Upper lobe of left lung (tissue), 6 donors: ENCODE data around the gene ZNF316. TPM values are rescaled to one million over a fixed set of nuclear protein-coding genes. Genes with fewer than 3 reads are reported as not detected.

Source experiments
- ATAC-seq, 2 donors: fragments of 200-7000 bp; cut with Tn5 transposase; one replicate each; pipeline ENCODE4 v1.9.1; 2022; ENCODE audit warnings: mild to moderate bottlenecking in 2 of 2, moderate library complexity in 2 of 2; ENCODE audit not compliant: low FRiP score in 2 of 2
- DNase-seq, 2 donors: peaks; one replicate each; pipeline ENCODE4 v3.0.0-alpha.2; 2019 to 2020
- H3K27ac ChIP-seq, 4 donors: fragments of 200-600 bp; sonication (generic); one replicate each; pipeline ENCODE4 v1.5.1; 2016 to 2019
- H3K27me3 ChIP-seq, 4 donors: fragments of 200-600 bp; sonication (generic); one replicate each; pipeline ENCODE4 v1.5.1; 2017 to 2019
- H3K36me3 ChIP-seq, 4 donors: fragments of 200-600 bp; sonication (generic); one replicate each; pipeline ENCODE4 v1.5.1; 2016 to 2019
- H3K4me1 ChIP-seq, 4 donors: fragments of 200-600 bp; sonication (generic); one replicate each; pipeline ENCODE4 v1.5.1; 2018 to 2019
- H3K4me3 ChIP-seq, 4 donors: fragments of 200-600 bp; sonication (generic); one replicate each; pipeline ENCODE4 v1.5.1; 2017 to 2019; ENCODE audit warnings: mild to moderate bottlenecking in 2 of 4, moderate library complexity in 1 of 4
- H3K9me3 ChIP-seq, 4 donors: fragments of 200-600 bp; sonication (generic); one replicate each; pipeline ENCODE4 v1.5.1; 2018 to 2019
- EP300 ChIP-seq, 4 donors: sonication (generic); formaldehyde crosslinking; IDR thresholded peaks; one replicate each; pipeline ENCODE4 v1.5.1; 2017; ENCODE audit warnings: antibody characterized with exemption in 4 of 4, control low read depth in 2 of 4
- POLR2A ChIP-seq, 4 donors: fragments of 450-650 bp; IDR thresholded peaks; one replicate each; pipeline ENCODE4 v1.5.1; 2016 to 2017; ENCODE audit warnings: antibody characterized with exemption in 4 of 4, mild to moderate bottlenecking in 2 of 4
- POLR2AphosphoS5 ChIP-seq, 2 donors: sonication (generic); formaldehyde crosslinking; IDR thresholded peaks; one replicate each; pipeline ENCODE4 v1.5.1; 2017; ENCODE audit warnings: antibody characterized with exemption in 2 of 2
- WGBS, 2 donors: methylation state at CpG; one replicate each; pipeline ENCODE4 v1.1.5; 2017 to 2018; 5-methylcytosine and 5-hydroxymethylcytosine counted together
- total RNA-seq, 6 donors: library from RNA; depleted of rRNA in 4 of 6; stranded (reverse); fragments of >200 nt in 4 of 6; gene quantifications; one replicate each; pipeline versions ENCODE4 v1.1.0 to v1.2.1, GENCODE V29; 2016 to 2021
- TF ChIP-seq, protein P1 (sequence below), 6 experiments: fragments of 450-650 bp in 4 of 6; fragments of 200-600 bp in 2 of 6; sonication (generic) in 2 of 6; IDR thresholded peaks; one replicate each; pipeline ENCODE4 v1.5.1; 2016 to 2019; ENCODE audit warnings: antibody characterized with exemption in 6 of 6
- donor health status: DM: no; HTN: no; CAD: no; lungs with moderate emphysema.
- donor health status: DM: no; HTN: yes; CAD: no; lungs with severe emphysema.

Gene ZNF316
- total RNA-seq, 6 donors from 2014 or later, result 31.6 to 132 (median 43.1) TPM

- 97 to 98% methylated on average over 14 to 21 of the region's 21 CpGs for WGBS, 2 donors
- H3K36me3 ChIP-seq, result peaks cover 8 to 86% (median 68%) of the 10 kb centered on the region in 4 donors
These were observed 7.0 kb downstream of the ZNF316 start for GRCh38 chr7:6643915-6644625.

GRCh38 chr7:6644728-6645127, 7.6 kb downstream of the ZNF316 start:
- Histone ChIP-seq H3K27me3 (no peaks in the 10 kb centered on the region), H3K4me3 (no peak overlapping the region), H3K27ac (no peak overlapping the region), H3K4me1 (peaks cover 1 to 13% (median 3%) of the 10 kb centered on the region in 4 donors), H3K36me3 (peaks cover 8 to 91% (median 74%) of the 10 kb centered on the region in 4 donors), H3K9me3 (no peaks in the 10 kb centered on the region)
- DNase-seq (no peak), ATAC-seq (no peak)
- WGBS, 2 donors, result 96% methylated on average over 5 to 10 of the region's 10 CpGs
- TF ChIP-seq POLR2A (IDR thresholded peaks at IDR 0.05), result no peak
- TF ChIP-seq, protein P1, sequence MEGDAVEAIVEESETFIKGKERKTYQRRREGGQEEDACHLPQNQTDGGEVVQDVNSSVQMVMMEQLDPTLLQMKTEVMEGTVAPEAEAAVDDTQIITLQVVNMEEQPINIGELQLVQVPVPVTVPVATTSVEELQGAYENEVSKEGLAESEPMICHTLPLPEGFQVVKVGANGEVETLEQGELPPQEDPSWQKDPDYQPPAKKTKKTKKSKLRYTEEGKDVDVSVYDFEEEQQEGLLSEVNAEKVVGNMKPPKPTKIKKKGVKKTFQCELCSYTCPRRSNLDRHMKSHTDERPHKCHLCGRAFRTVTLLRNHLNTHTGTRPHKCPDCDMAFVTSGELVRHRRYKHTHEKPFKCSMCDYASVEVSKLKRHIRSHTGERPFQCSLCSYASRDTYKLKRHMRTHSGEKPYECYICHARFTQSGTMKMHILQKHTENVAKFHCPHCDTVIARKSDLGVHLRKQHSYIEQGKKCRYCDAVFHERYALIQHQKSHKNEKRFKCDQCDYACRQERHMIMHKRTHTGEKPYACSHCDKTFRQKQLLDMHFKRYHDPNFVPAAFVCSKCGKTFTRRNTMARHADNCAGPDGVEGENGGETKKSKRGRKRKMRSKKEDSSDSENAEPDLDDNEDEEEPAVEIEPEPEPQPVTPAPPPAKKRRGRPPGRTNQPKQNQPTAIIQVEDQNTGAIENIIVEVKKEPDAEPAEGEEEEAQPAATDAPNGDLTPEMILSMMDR (IDR thresholded peaks at IDR 0.05), result no peak
- TF ChIP-seq POLR2AphosphoS5 (IDR thresholded peaks at IDR 0.05), result no peak
- TF ChIP-seq EP300 (IDR thresholded peaks at IDR 0.05), result no peak

More at GRCh38 chr7:6643915-6644625, 7.0 kb downstream of the ZNF316 start:
- H3K4me1 ChIP-seq, result peaks cover 5 to 19% (median 8%) of the 10 kb centered on the region in 4 donors
- no peak overlapping the region for H3K4me3 ChIP-seq
- TF ChIP-seq EP300 (IDR thresholded peaks at IDR 0.05), result no peak
- TF ChIP-seq, protein P1 (IDR thresholded peaks at IDR 0.05), result no peak
- no peak for TF ChIP-seq POLR2A (IDR thresholded peaks at IDR 0.05)
- TF ChIP-seq POLR2AphosphoS5 (IDR thresholded peaks at IDR 0.05), result no peak
- H3K9me3 ChIP-seq, result no peaks in the 10 kb centered on the region
- ATAC-seq (no peak), DNase-seq (no peak)
- H3K27ac ChIP-seq, result no peak overlapping the region
- H3K27me3 ChIP-seq, result no peaks in the 10 kb centered on the region

DNA sequence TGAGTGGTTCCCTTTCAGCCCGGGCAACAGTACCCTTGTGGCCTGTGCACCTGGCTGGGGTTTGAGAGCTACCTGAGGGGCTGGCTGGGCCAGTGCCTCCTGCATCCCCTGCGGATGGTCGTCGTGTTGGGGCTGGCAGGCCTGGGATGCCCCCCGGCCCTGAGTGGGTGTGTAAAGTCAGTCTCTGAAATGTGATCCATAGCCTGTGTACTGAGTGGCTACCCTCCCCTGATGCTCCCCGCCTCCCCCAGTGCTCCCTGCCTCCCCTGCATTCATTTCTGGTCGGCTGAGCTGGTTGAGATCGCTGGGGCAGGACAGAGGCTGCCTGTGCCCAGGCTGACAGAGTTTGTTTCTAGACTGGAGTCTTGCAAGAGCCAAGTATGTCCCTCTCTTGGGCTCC, 9.3 kb downstream of the ZNF316 start:
- Histone ChIP-seq H3K36me3 (peaks cover 8 to 97% (median 85%) of the 10 kb centered on the region in 4 donors), H3K27ac (no peak overlapping the region), H3K9me3 (no peaks in the 10 kb centered on the region), H3K27me3 (no peaks in the 10 kb centered on the region), H3K4me1 (peaks cover 0 to 1% (median 0%) of the 10 kb centered on the region in 4 donors), H3K4me3 (no peak overlapping the region)
- 78 to 91% methylated on average over 7 of the region's 8 CpGs for WGBS, 2 donors
- ATAC-seq, result no peak
- DNase-seq, result no peak
- TF ChIP-seq, protein P1 (IDR thresholded peaks at IDR 0.05), result no peak
- TF ChIP-seq POLR2AphosphoS5 (IDR thresholded peaks at IDR 0.05), result no peak
- TF ChIP-seq EP300 (IDR thresholded peaks at IDR 0.05), result no peak
- no peak for TF ChIP-seq POLR2A (IDR thresholded peaks at IDR 0.05)

- Histone ChIP-seq H3K9me3 (peaks cover 0 to 4% (median 0%) of the 10 kb centered on the region in 4 donors), H3K36me3 (peaks cover 8 to 97% (median 84%) of the 10 kb centered on the region in 4 donors), H3K4me1 (no peaks in the 10 kb centered on the region), H3K27ac (no peak overlapping the region), H3K4me3 (no peak overlapping the region), H3K27me3 (no peaks in the 10 kb centered on the region)
- 84 to 87% methylated on average over 5 to 7 of the region's 8 CpGs for WGBS, 2 donors
- DNase-seq (no peak), ATAC-seq (no peak)
- no peak for TF ChIP-seq POLR2AphosphoS5 (IDR thresholded peaks at IDR 0.05)
- no peak for TF ChIP-seq EP300 (IDR thresholded peaks at IDR 0.05)
- TF ChIP-seq, protein P1 (IDR thresholded peaks at IDR 0.05), result no peak
- no peak for TF ChIP-seq POLR2A (IDR thresholded peaks at IDR 0.05)
These were observed 10.0 kb downstream of the ZNF316 start for GRCh38 chr7:6647080-6647479.
